ENCODE data around the gene SATB2. TPM values are rescaled to one million over a fixed set of nuclear protein-coding genes. Genes with fewer than 3 reads are reported as not detected.

SATB2 gene
- total RNA-seq, 4 donors from 2014 or later: 2.2 to 6.6 (median 5.0) TPM

GRCh38 chr2:199329031-199329430 lies 128.7 kb downstream of the SATB2 start:
- DNase-seq (ENCODE audit: extremely low spot score): no peak
- Histone ChIP-seq H3K27ac (replicated peaks in 1 of 4) (no peak overlapping the region), H3K9me3 (no peaks in the 10 kb centered on the region), H3K4me1 (no peaks in the 10 kb centered on the region), H3K36me3 (peaks cover 0 to 10% (median 0%) of the 10 kb centered on the region in 4 donors), H3K27me3 (no peaks in the 10 kb centered on the region), H3K4me3 (no peak overlapping the region)
- WGBS: 90% methylated on average over 4 of the region's 4 CpGs
- intact Hi-C loops (cut with DNase I): no loop called here
- no peak for TF ChIP-seq POLR2A (IDR thresholded peaks at IDR 0.05; ENCODE audit: low read depth)
- no peak for TF ChIP-seq EP300 (IDR thresholded peaks at IDR 0.05)
- no peak for TF ChIP-seq CTCF (IDR thresholded peaks at IDR 0.05)
- no peak for TF ChIP-seq POLR2AphosphoS5 (IDR thresholded peaks at IDR 0.05)

- TF ChIP-seq POLR2AphosphoS5 (IDR thresholded peaks at IDR 0.05): no peak
- TF ChIP-seq CTCF (IDR thresholded peaks at IDR 0.05): no peak
- TF ChIP-seq EP300 (IDR thresholded peaks at IDR 0.05): no peak
- TF ChIP-seq POLR2A (IDR thresholded peaks at IDR 0.05; ENCODE audit: low read depth): no peak
- intact Hi-C loops (cut with DNase I): no loop called here
- WGBS: 86% methylated on average over 1 of the region's 1 CpG
- no peaks in the 10 kb centered on the region for H3K4me1 ChIP-seq
- H3K27ac ChIP-seq (replicated peaks in 1 of 4): no peak overlapping the region
- H3K27me3 ChIP-seq: no peaks in the 10 kb centered on the region
- peaks cover 0 to 10% (median 0%) of the 10 kb centered on the region in 4 donors for H3K36me3 ChIP-seq
- DNase-seq (ENCODE audit: extremely low spot score): no peak
- H3K4me3 ChIP-seq: no peak overlapping the region
- H3K9me3 ChIP-seq: no peaks in the 10 kb centered on the region
Measured at GRCh38 chr2:199325881-199326280, 131.9 kb downstream of the SATB2 start.

GRCh38 chr2:199322151-199322550 lies 135.6 kb downstream of the SATB2 start:
- H3K27ac ChIP-seq (replicated peaks in 1 of 4): no peak overlapping the region
- H3K27me3 ChIP-seq: no peaks in the 10 kb centered on the region
- no peaks in the 10 kb centered on the region for H3K4me1 ChIP-seq
- H3K36me3 ChIP-seq: no peaks in the 10 kb centered on the region
- intact Hi-C loops (cut with DNase I): no loop called here
- TF ChIP-seq POLR2AphosphoS5 (IDR thresholded peaks at IDR 0.05): no peak
- TF ChIP-seq CTCF (IDR thresholded peaks at IDR 0.05): no peak
- no peak for TF ChIP-seq EP300 (IDR thresholded peaks at IDR 0.05)
- no peak for TF ChIP-seq POLR2A (IDR thresholded peaks at IDR 0.05; ENCODE audit: low read depth)
- DNase-seq (ENCODE audit: extremely low spot score): no peak
- no peak overlapping the region for H3K4me3 ChIP-seq
- WGBS: 79% methylated on average over 1 of the region's 1 CpG
- H3K9me3 ChIP-seq: no peaks in the 10 kb centered on the region

GRCh38 chr2:199317646-199318045 lies 140.1 kb downstream of the SATB2 start:
- WGBS: 96% methylated on average over 5 of the region's 5 CpGs

More at GRCh38 chr2:199317646-199318045, 140.1 kb downstream of the SATB2 start:
- no peaks in the 10 kb centered on the region for H3K36me3 ChIP-seq
- H3K4me1 ChIP-seq: no peaks in the 10 kb centered on the region
- no peaks in the 10 kb centered on the region for H3K9me3 ChIP-seq
- H3K4me3 ChIP-seq: no peak overlapping the region
- no peak overlapping the region for H3K27ac ChIP-seq (replicated peaks in 1 of 4)
- intact Hi-C loops (cut with DNase I): no loop called here
- TF ChIP-seq POLR2A (IDR thresholded peaks at IDR 0.05; ENCODE audit: low read depth) (no peak), POLR2AphosphoS5 (IDR thresholded peaks at IDR 0.05) (no peak), EP300 (IDR thresholded peaks at IDR 0.05) (no peak), CTCF (IDR thresholded peaks at IDR 0.05) (no peak)
- no peaks in the 10 kb centered on the region for H3K27me3 ChIP-seq
- no peak for DNase-seq (ENCODE audit: extremely low spot score)

All from esophagus muscularis mucosa (tissue), 4 donors.